ENCODE data around the gene PDCD4.

- TF ChIP-seq POLR2A (IDR thresholded peaks at IDR 0.05; ENCODE audit: low read depth, low read length): no peak
- TF ChIP-seq CTCF (conservative IDR thresholded peaks at IDR 0.05; ENCODE audit: low read depth, low read length): no peak
- TF ChIP-seq SMC3 (IDR thresholded peaks at IDR 0.05; ENCODE audit: low read depth, low read length): no peak
Measured at GRCh38 chr10:110872984-110873923, 1.5 kb downstream of the PDCD4 start.

Data from IMR-90 (cell line).